Muscle of arm (tissue), 12 donors: ENCODE data around the gene LHFPL3. TPM values are rescaled to one million over a fixed set of nuclear protein-coding genes. Genes with fewer than 3 reads are reported as not detected.
"Not testable (repeated sequence)": the region's sequence is repeated elsewhere in the genome, so short reads cannot be mapped to it uniquely, and the experiment has no call there.

ENCODE experiments used
- DNase-seq: peaks from one replicate; pipeline ENCODE4 v3.0.0-alpha.2; 2013
- polyA plus RNA-seq, 12 donors: library from polyadenylated mRNA; unstranded; fragments of 120-200 nt; gene quantifications; one replicate each; pipeline ENCODE4 v1.2.1, GENCODE V29; 2013; ENCODE audit not compliant: insufficient read length in 12 of 12

LHFPL3 gene
- polyA plus RNA-seq, 12 donors = 0.10 to 0.33 (median 0.14) TPM; not detected in 8

DNA sequence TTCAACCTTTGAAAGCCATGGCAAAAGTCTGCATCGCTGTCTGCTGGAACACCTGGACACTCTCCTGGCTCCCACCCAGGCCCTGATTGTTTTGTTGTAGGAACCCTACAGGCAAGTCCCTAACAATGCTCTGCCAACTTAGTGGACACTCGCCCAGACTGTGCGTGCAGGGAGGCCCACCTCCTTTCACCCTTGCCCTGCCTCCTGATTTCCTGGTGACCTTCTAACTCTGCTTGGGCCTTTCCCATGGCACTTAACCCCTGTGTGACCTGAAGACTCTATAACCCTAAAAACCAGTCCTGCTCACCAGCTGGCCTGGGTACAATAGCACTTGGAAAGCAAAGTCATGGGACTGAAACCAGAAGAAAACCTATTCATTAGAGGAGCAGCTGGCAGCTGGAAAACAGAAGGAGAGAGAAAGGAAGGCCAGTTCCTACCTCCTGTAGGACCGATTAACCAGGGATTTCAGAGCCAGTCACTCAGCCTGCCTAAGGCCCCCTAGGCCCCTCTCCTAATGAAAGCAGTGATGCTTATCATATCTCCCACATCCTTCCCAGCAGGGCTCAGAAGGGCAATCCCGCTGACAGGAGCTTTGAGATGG, 602.9 kb downstream of the LHFPL3 start:
- no peak for DNase-seq

DNA sequence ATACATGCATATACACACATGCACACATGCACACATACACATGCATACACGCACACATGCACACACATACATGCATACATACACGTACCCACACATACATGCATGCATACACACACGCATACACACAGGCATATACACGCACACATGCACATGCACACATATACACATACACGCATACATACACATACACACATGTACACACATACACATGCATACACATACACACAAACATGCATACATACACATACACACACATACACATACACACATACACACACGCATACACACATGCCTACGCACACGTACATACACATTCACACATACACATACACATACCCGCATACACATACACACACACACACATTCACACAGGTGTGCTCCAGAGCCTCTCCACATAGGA, 604.6 kb downstream of the LHFPL3 start:
- no peak for DNase-seq

DNA sequence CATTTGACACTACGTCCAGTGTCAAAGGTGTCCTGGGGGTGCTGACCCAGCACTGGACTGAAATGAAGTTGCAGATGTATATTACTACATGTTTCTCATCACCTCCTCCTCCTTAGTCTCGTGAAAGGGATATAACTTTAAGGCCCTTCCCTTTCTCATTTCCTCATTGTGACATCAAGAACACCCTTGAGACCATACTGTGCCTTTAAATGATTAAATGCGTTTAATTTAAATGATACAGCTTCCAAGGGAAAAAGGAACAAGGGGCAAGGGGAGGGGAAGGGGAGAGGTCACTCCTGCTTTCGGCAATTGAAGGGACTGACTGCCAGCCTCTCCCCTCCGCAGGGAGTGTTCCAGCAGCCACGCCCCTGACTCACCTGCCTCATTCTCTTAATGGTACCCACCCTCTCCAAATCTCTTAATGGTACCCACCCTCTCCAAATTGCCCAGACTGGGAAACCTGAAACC, 605.2 kb downstream of the LHFPL3 start:
- no peak for DNase-seq

DNA sequence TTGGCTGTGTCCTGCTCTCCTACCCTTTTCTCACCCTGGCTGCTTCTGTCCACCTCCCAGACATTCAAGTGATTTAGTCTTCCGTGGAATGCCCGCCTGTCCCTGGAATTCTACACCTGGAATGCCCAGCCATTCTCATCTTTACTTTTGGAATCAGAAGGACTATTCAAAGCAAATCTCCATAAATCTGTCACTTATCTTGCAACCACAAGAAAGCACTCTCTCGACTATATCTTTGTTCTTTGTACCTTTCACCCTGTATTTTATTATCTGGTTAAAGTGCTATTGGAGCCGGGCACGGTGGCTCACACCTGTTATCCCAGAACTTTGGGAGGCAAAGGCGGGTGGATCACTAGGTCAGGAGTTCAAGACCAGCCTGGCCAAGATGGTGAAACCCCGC, 606.3 kb downstream of the LHFPL3 start:
- no peak for DNase-seq

DNA sequence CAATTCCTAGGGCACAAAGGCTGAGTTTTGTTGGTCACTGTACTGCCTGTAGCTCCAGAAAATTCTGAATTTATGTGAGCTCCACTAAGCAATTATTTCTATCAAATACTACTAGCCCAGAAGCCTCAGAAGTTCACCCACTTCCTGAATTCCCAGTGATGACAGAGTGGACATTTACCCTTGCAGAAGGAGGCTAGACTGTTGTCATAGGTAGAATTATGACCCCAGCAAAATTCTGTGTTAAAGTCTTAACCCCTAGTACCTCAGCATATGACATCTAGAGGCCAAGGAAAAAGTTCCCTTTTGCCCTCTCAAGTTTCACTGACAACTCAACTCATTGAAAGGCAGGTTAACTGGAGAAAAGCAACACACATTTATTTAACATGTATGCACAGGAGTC, 606.9 kb downstream of the LHFPL3 start:
- DNase-seq = no peak

DNA sequence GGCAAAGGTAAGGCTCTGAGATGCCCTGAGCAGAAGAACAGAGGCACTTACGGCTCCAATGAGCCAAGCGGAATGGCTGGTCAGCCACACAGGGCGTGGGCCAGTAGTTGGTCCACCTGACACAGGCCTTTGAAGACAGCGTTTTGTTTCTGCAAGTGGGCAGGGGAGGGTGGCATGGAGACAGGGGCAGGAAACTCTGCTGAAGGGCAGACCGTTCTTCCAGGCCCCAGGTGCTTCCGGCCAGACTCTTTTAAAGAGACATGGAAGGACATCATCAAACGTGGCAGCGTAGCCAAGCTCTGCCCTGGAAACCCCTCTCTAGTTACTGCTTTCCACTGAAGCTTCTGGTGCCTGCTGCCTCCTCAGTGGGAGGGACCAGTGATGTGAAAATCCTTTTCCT, 608.1 kb downstream of the LHFPL3 start:
- DNase-seq = no peak

DNA sequence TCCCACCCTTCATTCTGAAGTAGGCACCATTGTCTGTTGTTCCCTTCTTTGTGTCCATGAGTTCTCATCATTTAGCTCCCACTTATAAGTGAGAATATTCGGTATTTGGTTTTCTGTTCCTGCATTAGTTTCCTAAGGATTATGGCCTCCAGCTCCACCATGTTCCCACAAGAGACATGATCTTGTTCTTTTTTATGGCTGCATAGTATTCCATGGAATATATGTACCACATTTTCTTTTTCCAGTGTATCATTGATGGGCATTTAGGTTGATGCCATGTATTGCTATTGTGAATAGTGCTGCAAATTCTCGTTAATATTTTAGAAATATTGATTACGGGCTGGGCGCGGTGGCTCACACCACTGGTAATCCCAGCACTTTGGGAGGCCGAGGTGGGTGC, 609.1 kb downstream of the LHFPL3 start:
- not testable (repeated sequence) for DNase-seq

DNA sequence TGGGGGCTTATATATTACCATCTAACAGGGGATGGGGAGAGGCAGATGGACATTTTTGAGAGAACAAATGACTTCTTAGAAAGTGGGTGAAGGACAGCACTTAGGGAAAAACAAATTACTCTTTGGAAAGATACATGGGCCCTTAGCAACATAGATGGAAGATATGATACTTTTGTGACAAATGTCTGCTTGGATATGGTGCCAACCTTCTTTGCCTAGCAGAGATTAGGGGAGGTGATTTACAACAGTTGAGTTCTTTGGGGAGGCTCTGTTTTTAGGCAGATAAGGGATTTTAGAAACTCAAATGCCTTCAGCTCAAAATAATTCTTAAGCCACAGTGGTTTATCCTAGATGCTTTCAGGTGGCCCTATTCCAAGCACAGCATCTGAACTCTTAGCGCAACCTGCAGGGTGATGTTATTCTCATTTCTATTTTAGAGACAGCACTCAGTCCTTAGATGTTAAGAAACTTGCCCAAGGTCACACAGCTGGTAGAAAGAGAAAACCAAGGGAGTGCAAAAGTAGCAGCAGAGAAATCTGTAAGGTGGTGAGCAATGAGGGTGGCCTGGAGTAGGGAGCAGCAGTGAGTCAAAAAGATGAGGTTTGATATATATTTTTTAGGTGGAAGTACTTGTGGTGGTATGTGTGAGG, 610.5 kb downstream of the LHFPL3 start:
- DNase-seq = no peak

DNA sequence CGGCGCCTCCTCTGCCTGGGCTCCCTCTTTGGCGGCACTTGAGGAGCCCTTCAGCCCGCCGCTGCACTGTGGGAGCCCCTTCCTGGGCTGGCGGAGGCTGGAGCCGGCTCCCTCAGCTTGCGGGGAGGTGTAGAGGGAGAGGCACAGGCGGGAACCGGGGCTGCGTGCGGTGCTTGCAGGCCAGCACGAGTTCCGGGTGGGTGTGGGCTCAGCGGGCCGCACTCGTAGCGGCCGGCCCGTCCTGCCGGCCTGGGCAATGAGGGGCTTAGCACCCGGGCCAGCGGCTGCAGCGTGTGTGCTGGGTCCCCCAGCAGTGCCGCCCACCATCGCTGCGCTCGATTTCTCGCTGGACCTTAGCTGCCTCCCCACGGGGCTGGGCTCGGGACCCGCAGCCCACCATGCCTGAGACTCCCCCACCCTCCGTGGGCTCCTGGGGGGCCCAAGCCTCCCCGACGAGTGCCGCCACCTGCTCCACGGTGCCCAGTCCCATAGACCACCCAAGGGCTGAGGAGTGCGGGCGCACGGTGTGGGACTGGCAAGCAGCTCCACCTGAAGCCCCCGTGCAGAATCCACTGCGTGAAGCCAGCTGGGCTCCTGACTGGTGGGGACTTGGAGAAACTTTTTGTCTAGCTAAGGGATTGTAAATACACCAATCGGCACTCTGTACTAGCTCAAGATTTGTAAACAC, 611.8 kb downstream of the LHFPL3 start:
- DNase-seq = no peak

DNA sequence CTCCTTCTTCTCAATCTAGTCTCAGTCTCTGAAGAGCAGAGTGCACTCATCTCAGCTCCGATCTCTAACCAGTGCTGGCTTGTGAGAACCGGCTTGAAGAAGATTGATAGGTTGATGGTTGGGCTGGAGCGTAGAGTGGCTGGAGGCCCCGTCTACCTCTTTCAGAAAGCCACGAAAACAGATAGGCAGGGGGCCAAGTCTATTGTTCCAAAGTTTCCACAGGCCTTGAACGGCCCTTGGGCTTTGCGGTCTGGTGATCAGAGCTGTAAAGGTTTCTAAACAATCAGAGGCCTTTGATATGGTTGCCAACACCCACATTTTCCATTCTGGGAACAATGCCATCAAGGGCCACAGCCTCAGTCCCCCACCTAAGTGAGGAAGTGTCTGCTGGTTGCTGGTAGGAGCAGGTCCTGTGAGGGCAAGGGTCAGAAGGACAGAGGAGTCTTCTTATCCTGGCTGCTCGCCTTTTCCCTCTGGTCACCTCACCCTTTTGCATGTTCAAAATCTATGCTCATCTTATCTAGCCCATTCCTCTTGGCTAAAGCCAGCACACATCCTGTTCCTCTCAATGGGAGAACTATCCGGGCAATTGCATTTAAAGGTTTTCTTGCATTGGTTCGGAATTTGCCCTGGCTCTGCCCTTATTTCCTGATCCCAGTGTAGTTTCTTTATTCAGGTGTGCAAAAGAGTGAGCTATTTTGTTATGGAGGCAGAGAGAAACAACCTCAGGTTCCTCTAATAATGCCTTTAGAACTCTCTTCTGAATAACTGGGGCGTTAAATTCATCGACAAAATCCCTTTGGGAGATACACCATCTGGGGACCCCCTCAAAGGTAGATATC, 615.3 kb downstream of the LHFPL3 start:
- DNase-seq = no peak

DNA sequence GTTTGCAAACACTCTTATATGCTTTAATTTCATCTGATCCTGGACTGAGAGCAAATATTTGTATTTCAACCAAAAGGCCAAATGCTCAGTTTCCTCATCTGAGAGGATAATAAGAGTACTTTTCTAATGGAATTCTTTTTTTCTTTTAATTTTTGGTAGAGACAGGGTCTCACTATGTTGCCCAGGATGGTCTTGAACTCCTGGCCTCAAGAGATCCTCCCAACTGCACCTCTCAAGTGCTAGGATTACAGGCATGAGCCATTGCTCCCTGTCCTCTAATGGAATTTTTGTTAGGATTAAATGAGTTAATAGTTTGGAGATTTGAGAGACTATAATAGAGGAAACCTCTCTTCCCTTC, 617.2 kb downstream of the LHFPL3 start:
- no peak for DNase-seq

DNA sequence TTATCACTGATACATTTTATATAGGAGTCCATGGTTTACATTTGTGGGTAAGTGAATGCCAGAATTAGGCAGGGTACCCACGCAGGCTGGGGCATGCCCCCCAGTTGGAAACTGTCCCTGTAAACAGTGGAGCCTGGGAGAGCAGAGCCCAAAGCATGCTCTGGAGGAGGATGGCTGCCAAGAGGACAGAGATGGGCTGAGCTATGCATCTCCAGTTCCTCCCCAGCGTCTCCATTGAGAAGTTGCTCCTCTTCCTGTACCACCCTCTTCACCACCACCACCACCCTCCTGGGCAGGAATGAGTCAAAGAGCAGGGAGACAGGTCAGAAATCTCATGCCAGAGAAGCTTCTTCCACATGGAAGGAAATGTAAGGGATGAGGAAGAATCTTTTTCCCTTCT, 617.9 kb downstream of the LHFPL3 start:
- no peak for DNase-seq

DNA sequence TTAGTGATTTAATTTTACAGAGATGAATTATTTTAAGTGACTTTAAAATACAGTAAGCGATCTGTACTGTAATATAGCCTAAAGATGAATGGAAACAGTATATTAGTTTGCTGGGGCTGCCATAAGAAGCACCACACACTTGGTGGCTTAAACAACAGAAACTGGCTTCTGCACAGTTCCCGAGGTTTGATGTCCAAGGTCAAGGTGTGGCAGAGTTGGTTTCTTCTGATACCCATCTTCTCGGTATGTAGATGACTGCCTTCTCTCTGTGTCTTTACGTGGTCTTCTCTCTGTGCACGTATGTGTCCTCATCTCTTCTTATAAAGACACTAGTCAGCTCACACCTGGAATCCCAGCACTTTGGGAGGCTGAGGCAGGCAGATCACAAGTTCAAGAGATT, 621.6 kb downstream of the LHFPL3 start:
- no peak for DNase-seq

DNA sequence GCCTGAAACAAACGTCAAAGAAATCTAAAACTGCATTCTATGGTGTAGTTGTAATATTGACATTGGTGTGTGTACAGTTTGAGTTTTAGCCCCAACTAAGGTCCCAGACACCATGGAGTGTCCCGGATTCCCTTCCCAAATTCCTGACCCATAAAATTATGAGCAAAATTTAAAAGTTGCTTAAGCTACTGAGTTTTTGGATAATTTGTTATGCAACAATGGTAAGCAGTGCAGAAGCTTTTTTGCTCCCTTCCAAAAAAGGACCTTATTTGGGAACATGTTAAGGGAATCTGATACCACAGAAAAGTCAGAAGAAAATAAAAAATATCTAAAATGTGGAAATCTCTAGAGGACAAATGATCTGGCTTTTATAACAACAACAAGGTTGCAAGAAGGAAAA, 622.4 kb downstream of the LHFPL3 start:
- no peak for DNase-seq

DNA sequence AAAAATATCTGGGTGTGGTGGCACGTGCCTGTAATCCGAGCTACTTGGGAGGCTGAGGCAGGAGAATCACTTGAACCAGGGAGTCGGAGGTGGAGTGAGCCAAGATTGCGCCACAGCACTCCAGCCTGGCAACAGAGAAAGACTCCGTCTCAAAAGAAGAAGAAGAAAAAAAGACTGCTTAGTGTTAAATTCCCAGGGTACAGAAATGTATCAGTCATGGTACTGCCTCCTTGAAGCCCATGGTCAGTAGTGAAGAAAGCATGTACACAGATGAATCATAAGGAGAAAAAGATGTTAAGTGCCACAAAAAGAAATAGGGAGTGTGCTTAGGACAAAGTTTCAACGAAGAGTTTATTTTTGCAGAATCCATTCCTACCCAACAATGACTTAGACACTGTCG, 623.1 kb downstream of the LHFPL3 start:
- no peak for DNase-seq

DNA sequence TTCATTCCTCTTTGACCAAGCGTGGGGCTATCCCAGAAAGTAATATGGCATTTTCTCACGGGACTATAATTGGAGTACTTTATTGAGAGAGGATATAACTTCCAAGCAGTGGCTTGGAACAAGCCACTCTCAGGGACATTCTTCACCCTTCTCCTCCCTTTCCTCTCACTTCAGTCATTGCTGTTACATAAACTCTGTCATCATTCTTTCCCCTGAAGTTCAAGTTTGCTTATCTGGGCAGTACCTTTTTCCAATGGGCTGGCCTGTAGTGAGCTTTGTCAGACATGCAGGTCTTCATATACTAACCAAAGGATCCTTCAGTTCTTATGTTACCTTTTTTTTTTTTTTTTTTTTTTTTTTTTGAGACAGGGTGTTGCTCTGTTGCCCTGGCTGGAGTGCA, 626.9 kb downstream of the LHFPL3 start:
- DNase-seq = no peak

Other genes starting within 250 kb of the LHFPL3 start
- 10 to 100 TPM in 10 of 12 donors, 1 to 10 TPM in 1, not detected in 1; 8.0 to 20.0 (median 17.1) TPM for gene ORC5, start 120.6 kb upstream of the LHFPL3 start, polyA plus RNA-seq